Large intestine (tissue), 3 donors: ENCODE measurements around the gene PGAP2. TPM values are rescaled to one million over a fixed set of nuclear protein-coding genes. Genes with fewer than 3 reads are reported as not detected.
"Not testable (repeated sequence)": the region's sequence is repeated elsewhere in the genome, so short reads cannot be mapped to it uniquely, and the experiment has no call there.

Source experiments
- DNase-seq, 2 donors: peaks; one replicate each; pipeline versions ENCODE4 v3.0.0 to v3.0.0-alpha.2; 2013
- H3K27ac ChIP-seq: one replicate; pipeline ENCODE4 v1.5.1; 2013; ENCODE audit warnings: low read length
- H3K27me3 ChIP-seq: 2 replicates; pipeline ENCODE4 v1.6.1; 2013; ENCODE audit warnings: low read length; ENCODE audit not compliant: control insufficient read depth, insufficient read depth
- H3K36me3 ChIP-seq: 2 replicates; pipeline ENCODE4 v1.6.1; 2013; ENCODE audit warnings: low read length; ENCODE audit not compliant: control insufficient read depth, insufficient read depth
- H3K4me1 ChIP-seq: one replicate; pipeline ENCODE4 v1.6.1; 2013; ENCODE audit warnings: low read length; ENCODE audit not compliant: control insufficient read depth, insufficient read depth
- H3K4me3 ChIP-seq: one replicate; pipeline ENCODE4 v1.5.1; 2013; ENCODE audit warnings: low read length
- H3K9me3 ChIP-seq: one replicate; pipeline ENCODE4 v1.6.1; 2013; ENCODE audit warnings: mild to moderate bottlenecking, low read depth, low read length, moderate library complexity; ENCODE audit not compliant: control insufficient read depth
- WGBS: methylation state at CpG from one replicate; pipeline ENCODE4 v1.1.5; 2013; ENCODE audit warnings: low lambda C conversion rate; ENCODE audit not compliant: insufficient coverage; 5-methylcytosine and 5-hydroxymethylcytosine counted together
- polyA plus RNA-seq: library from polyadenylated mRNA; unstranded; fragments of 120-200 nt; gene quantifications from one replicate; pipeline ENCODE4 v1.2.1, GENCODE V29; 2013

The PGAP2 gene
- polyA plus RNA-seq, 1 donor, result 144 TPM

DNA sequence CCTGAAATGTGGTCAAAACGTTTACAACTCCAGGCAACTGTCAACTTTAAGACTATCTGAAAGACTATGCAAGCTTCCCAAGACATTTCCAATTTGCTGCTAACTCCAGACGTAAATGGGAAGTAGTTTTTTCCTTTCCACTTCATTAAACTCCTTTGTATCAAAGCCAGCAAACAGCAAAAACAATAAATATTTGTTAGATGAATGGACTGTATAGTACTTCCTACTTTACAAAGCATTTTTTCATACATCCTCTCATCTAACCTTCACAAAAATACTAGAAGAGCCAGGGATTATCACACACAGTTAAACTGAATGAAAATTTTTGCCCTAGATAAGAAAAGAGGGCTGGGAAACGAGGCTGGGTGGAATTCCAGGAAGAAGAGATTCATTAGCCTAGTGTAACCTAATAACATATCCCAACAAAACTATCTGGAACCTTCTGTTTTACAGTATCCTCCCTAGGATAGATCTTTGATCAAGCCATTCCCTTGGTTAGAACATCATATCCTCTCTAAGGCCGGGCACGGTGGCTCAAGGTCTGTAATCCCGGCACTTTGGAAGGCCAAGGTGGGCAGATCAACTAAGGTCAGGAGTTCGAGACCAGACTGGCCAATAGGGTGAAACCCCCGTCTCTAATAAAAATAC, 21.5 kb upstream of the PGAP2 start:
- no peak overlapping the region for H3K27ac ChIP-seq
- no CpG with 5 or more reads among the region's 8 CpGs for WGBS
- H3K4me1 ChIP-seq, result no peaks in the 10 kb centered on the region

DNA sequence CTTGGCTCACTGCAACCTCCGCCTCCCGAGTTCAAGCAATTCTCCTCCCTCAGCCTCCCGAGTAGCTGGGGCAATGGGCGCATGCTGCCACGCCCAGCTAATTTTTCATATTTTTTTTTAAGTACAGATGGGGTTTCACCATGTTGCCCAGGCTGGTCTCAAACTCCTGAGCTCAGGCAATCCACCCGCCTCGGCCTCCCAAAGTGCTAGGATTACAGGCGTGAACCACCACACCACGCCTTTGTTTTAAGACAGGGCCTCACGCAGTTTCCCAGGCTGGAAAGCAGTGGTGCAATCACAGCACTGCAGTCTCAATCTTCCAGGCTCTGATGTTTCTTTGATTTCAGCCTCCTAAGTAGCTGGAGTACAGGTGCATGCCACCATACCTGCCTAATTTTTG, 14.0 kb upstream of the PGAP2 start:
- not testable (repeated sequence) for H3K27ac ChIP-seq, H3K4me1 ChIP-seq

More for the DNA sequence above, 21.5 kb upstream of the PGAP2 start:
- DNase-seq, result no peak
- peaks cover 14% of the 10 kb centered on the region for H3K36me3 ChIP-seq
- no peaks in the 10 kb centered on the region for H3K27me3 ChIP-seq
- no peak overlapping the region for H3K4me3 ChIP-seq
- H3K9me3 ChIP-seq, result no peaks in the 10 kb centered on the region

DNA sequence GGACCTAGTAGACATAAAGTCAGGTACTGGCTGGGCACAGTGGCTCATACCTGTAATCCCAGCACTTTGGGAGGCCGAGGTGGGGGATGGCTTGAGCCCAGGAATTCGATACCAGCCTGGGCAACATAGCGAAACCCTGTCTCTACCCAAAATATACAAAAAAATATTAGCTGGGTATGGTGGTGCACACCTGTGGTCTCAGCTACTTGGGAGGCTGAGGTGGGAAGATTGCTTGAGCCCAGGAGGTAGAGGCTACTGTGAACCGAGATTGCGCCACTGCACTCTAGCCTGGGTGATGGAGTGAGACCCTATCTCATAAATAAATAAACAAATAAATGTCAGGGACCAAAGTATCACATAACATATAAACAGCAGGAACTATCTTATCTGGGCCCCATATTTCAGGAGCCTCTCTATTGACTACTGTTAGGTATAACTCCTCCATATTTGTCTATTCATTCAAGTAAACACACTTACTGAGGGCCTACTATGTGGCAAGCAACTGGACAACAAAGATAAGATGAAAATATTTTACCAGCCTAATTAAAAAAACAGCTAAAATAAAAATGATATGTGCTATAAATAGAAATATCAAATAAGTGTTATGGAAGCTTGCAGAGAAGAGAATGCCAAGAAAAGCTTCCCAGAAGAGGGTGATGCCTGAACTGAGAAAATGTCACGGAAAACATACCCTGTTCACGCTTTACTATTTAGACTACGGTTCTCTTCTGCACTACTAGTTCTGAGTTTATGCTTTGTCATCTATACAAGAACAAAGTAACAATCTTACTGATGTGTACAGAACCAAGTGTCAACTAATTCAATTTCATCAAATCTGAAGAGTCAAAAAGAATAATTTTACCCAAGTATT, 13.0 kb upstream of the PGAP2 start:
- H3K4me3 ChIP-seq, result peak overlapping the region; percentile 99
- H3K4me1 ChIP-seq, result peaks cover 6% of the 10 kb centered on the region
- DNase-seq, result no peak
- H3K27ac ChIP-seq, result no peak overlapping the region
- WGBS, result 94% methylated on average over 3 of the region's 8 CpGs
- H3K9me3 ChIP-seq, result no peaks in the 10 kb centered on the region
- peaks cover 27% of the 10 kb centered on the region for H3K36me3 ChIP-seq
- H3K27me3 ChIP-seq, result no peaks in the 10 kb centered on the region

More for the DNA sequence above, 14.0 kb upstream of the PGAP2 start:
- WGBS, result no CpG with 5 or more reads among the region's 10 CpGs
- H3K36me3 ChIP-seq, result peaks cover 31% of the 10 kb centered on the region
- not testable (repeated sequence) for DNase-seq, H3K27me3 ChIP-seq, H3K4me3 ChIP-seq, H3K9me3 ChIP-seq

DNA sequence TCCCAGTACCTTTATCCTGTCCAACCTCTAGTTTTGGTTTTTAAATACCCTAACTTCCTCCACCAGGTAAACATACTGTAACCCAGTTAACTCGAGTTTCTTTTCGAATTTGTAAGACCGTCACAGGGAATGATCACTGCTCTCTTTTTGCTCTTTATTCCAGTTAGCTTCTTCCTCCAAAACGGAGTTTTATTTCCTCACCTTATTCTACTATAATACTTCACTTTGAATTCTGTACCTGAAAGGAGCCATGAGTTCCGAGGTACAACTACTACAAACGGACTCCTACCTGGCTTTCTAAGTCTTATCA, 12.4 kb upstream of the PGAP2 start:
- Histone ChIP-seq H3K27ac (no peak overlapping the region), H3K27me3 (no peaks in the 10 kb centered on the region), H3K36me3 (peaks cover 26% of the 10 kb centered on the region), H3K4me3 (peak overlapping the region; percentile 99), H3K4me1 (peaks cover 6% of the 10 kb centered on the region), H3K9me3 (no peaks in the 10 kb centered on the region)
- no peak for DNase-seq
- 59% methylated on average over 6 of the region's 6 CpGs for WGBS

DNA sequence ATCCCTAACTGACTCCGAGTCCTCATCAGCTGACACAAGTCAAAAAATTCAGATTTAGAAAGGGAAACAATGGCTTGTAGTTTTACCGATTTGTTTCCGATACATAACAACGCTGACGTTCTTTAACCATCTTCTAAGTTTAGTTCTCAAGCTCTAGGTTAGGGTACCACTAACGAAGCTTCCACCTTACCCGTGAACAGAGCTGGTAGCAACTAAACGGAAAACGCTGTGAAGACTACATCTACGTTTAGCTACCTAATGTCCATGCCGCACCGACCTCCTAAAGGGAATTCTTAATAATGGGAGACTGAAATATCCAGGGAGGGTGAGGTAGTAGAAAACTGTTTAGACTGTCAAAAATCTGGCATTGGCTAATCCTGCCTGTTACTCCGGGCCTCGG, 12.0 kb upstream of the PGAP2 start:
- Histone ChIP-seq H3K27ac (peak overlapping the region; percentile 96), H3K4me1 (peaks cover 6% of the 10 kb centered on the region), H3K9me3 (no peaks in the 10 kb centered on the region), H3K4me3 (peak overlapping the region; percentile 99), H3K27me3 (no peaks in the 10 kb centered on the region), H3K36me3 (peaks cover 26% of the 10 kb centered on the region)
- WGBS, result 10% methylated on average over 1 of the region's 14 CpGs
- peak in 1 of 2 donors; percentile 27 for DNase-seq

DNA sequence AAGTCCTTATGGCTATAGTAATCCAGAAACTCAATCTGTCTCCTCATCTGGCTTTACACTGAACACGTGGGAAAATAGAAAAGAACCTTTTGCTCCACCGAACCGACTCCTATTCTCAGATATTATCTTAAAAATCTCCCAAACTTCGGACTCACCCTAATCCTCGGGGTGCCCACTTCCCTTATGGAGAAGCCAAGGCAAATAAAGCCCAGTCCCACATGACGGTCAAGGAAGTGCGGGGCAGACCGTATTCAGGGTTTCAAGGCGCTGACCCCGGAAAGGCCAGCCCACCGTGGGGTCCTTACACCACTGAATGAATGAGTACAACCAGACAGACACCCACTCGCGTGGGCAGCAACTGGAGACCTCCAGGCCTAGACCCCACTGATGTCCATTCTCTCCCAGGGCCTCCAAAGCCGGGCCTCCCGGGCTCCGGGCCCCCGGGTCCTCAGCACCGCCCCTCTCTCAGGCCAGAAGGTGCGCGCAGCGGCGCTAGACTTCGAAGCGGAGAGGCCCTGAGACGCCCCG, 11.5 kb upstream of the PGAP2 start:
- H3K27ac ChIP-seq, result peak overlapping the region; percentile 96
- peak overlapping the region; percentile 99 for H3K4me3 ChIP-seq
- 0% methylated on average over 3 of the region's 26 CpGs for WGBS
- H3K9me3 ChIP-seq, result no peaks in the 10 kb centered on the region
- H3K27me3 ChIP-seq, result no peaks in the 10 kb centered on the region
- peaks cover 6% of the 10 kb centered on the region for H3K4me1 ChIP-seq
- no peak for DNase-seq
- H3K36me3 ChIP-seq, result peaks cover 26% of the 10 kb centered on the region

DNA sequence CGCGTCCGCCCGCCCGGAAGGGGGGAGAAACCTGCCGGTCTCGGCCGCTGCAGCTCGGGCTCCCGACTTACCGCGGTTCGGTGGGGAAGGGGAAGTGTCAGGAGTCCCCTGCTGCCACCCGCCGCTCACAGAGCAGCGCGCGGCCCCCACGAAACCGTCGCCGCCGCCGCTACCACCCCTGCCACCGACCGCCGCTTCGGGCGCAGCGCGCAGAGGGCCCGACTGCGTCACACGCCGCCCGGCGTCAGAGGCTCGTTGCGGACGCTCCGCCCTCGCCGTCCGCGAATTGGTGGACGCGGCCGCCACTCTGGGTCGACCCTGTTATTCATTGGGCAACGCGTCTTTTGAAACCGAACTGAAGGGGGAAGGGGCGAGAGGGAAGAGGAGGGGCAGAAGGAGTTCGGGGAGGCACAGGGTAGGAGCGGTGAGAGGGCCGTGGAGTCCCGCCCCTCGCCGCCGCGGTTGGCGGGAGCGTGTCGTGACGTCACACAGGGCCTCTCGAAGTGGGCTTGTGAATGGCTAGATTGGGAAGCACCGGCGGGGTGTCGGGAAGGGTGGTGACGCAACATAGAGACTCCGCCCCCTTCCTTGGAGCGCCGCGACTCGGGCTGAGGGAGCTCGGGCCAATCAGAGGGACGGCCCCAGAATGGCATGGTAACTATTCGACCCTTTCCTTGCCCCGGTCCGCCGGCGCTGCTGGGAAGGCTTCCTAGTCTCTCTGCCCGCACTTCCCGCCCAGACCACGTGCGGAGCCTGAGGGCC, 10.8 kb upstream of the PGAP2 start, which contains the start of gene NUP98:
Gene NUP98, minus strand, starts transcription at position 226 of the 762 bp plus-strand sequence. CDS start 15,437 bp downstream, outside the sequence.
- peak within 1 kb of the TSS; percentile 99 for H3K4me3 ChIP-seq
- H3K9me3 ChIP-seq, result no peaks in the 10 kb centered on the region
- peak within 1 kb of the TSS; percentile 96 for H3K27ac ChIP-seq
- H3K36me3 ChIP-seq, result peaks cover 22% of the 10 kb centered on the region
- H3K27me3 ChIP-seq, result no peaks in the 10 kb centered on the region
- peaks cover 12% of the 10 kb centered on the region for H3K4me1 ChIP-seq
- DNase-seq, result peak; percentile 100
- WGBS, result no CpG with 5 or more reads among the region's 86 CpGs

DNA sequence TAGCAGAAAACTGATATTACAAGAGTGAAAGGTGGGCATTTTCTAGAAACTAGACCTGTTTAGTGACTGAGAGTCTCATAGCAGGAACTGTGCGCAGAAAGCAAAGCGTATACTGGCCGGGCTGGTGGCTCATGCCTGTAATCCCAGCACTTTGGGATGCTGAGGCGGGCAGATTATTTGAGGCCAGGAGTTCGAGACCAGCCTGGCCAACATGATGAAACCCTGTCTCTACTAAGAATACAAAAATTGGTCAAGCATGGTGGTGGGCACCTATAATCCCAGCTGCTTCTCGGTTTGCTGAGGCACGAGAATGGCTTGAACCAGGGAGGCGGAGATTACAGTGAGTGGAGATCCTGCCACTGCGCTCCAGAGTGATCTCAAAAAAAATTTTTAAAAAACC, 9.2 kb upstream of the PGAP2 start:
- WGBS, result no CpG with 5 or more reads among the region's 9 CpGs
- no peak for DNase-seq
- Histone ChIP-seq H3K4me1 (peaks cover 13% of the 10 kb centered on the region), H3K9me3 (no peaks in the 10 kb centered on the region), H3K36me3 (peaks cover 10% of the 10 kb centered on the region), H3K27me3 (no peaks in the 10 kb centered on the region), H3K4me3 (no peak overlapping the region), H3K27ac (peak overlapping the region; percentile 33)

DNA sequence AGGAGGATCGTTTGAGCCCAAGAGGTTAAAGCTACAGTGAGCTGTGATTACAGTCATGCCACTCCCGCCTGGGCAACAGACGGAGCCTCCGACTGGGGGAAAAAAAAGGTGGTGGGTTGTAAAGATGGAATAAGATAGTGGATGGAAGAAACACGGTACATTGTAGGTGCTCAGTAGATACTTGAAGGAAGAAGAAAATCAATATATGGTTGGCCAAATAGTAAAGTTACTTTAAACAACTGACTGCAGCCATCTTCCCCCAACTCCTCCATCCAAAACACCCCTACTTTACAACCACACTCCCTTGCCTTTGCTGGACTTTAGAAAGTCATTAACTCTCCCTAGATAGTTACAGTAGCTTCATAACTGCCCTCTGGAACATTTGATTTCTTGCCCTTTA, 8.5 kb upstream of the PGAP2 start:
- Histone ChIP-seq H3K27me3 (no peaks in the 10 kb centered on the region), H3K9me3 (no peaks in the 10 kb centered on the region), H3K4me1 (peaks cover 13% of the 10 kb centered on the region), H3K4me3 (no peak overlapping the region), H3K27ac (peak overlapping the region; percentile 33), H3K36me3 (peaks cover 5% of the 10 kb centered on the region)
- peak in 1 of 2 donors; percentile 72 for DNase-seq
- no CpG with 5 or more reads among the region's 5 CpGs for WGBS
